ENCODE results near the gene DGKD.
"Not testable (repeated sequence)": the region's sequence is repeated elsewhere in the genome, so short reads cannot be mapped to it uniquely, and the experiment has no call there.

DGKD gene

GRCh38 chr2:233385489-233386044 lies 31.3 kb downstream of the DGKD start:
- DNase-seq (ENCODE audit: low read depth in 2 of 3, low spot score in 2 of 3) = no peak

- no peak for DNase-seq (ENCODE audit: low read depth in 2 of 3, low spot score in 2 of 3)
Observed at GRCh38 chr2:233386382-233387041, 32.2 kb downstream of the DGKD start.

GRCh38 chr2:233387225-233387624 lies 32.9 kb downstream of the DGKD start:
- no peak for DNase-seq (ENCODE audit: low read depth in 2 of 3, low spot score in 2 of 3)

- DNase-seq (ENCODE audit: low read depth in 2 of 3, low spot score in 2 of 3) = no peak
Observed at GRCh38 chr2:233387667-233388528, 33.6 kb downstream of the DGKD start.

GRCh38 chr2:233389601-233390125 lies 35.4 kb downstream of the DGKD start:
- DNase-seq (ENCODE audit: low read depth in 2 of 3, low spot score in 2 of 3) = no peak

GRCh38 chr2:233395687-233396086 lies 41.4 kb downstream of the DGKD start:
- no peak for DNase-seq (ENCODE audit: low read depth in 2 of 3, low spot score in 2 of 3)

GRCh38 chr2:233396726-233397665 lies 42.7 kb downstream of the DGKD start:
- DNase-seq (ENCODE audit: low read depth in 2 of 3, low spot score in 2 of 3) = not testable (repeated sequence)

- DNase-seq (ENCODE audit: low read depth in 2 of 3, low spot score in 2 of 3) = no peak
Observed at GRCh38 chr2:233399306-233400225, 45.3 kb downstream of the DGKD start.

GRCh38 chr2:233400341-233400740 lies 46.0 kb downstream of the DGKD start:
- DNase-seq (ENCODE audit: low read depth in 2 of 3, low spot score in 2 of 3) = no peak

GRCh38 chr2:233400961-233401360 lies 46.7 kb downstream of the DGKD start:
- DNase-seq (ENCODE audit: low read depth in 2 of 3, low spot score in 2 of 3) = no peak

- no peak for DNase-seq (ENCODE audit: low read depth in 2 of 3, low spot score in 2 of 3)
Observed at GRCh38 chr2:233402346-233402745, 48.1 kb downstream of the DGKD start.

- DNase-seq (ENCODE audit: low read depth in 2 of 3, low spot score in 2 of 3) = no peak
Observed at GRCh38 chr2:233402789-233403188, 48.5 kb downstream of the DGKD start.

GRCh38 chr2:233404222-233404621 lies 49.9 kb downstream of the DGKD start:
- no peak for DNase-seq (ENCODE audit: low read depth in 2 of 3, low spot score in 2 of 3)

- no peak for DNase-seq (ENCODE audit: low read depth in 2 of 3, low spot score in 2 of 3)
Observed at GRCh38 chr2:233406865-233407264, 52.6 kb downstream of the DGKD start.

GRCh38 chr2:233407771-233408181 lies 53.5 kb downstream of the DGKD start:
- no peak for DNase-seq (ENCODE audit: low read depth in 2 of 3, low spot score in 2 of 3)

- no peak for DNase-seq (ENCODE audit: low read depth in 2 of 3, low spot score in 2 of 3)
Observed at GRCh38 chr2:233408366-233409285, 54.3 kb downstream of the DGKD start.

GRCh38 chr2:233409286-233409991 lies 55.1 kb downstream of the DGKD start:
- no peak for DNase-seq (ENCODE audit: low read depth in 2 of 3, low spot score in 2 of 3)

GRCh38 chr2:233410196-233410760 lies 56.0 kb downstream of the DGKD start:
- DNase-seq (ENCODE audit: low read depth in 2 of 3, low spot score in 2 of 3) = no peak

Measured in activated CD8-positive, alpha-beta memory T cell treated with anti-CD3 and anti-CD28 coated beads for 48 hours (primary cell).